Panc1 (cell line): ENCODE measurements around the gene LYST. TPM values are rescaled to one million over a fixed set of nuclear protein-coding genes. Genes with fewer than 3 reads are reported as not detected.
"Not testable (repeated sequence)": the region's sequence is repeated elsewhere in the genome, so short reads cannot be mapped to it uniquely, and the experiment has no call there.

Experiments
- ATAC-seq: fragments of 200-7000 bp; cut with Tn5 transposase; 2 replicates; pipeline ENCODE4 v1.9.1; 2020; ENCODE audit warnings: mild to moderate bottlenecking, moderate library complexity
- Bru-seq: library from RNA; stranded (reverse); fragments of 400-500 nt; gene quantifications from one replicate; lab custom pipeline; 2021; lab: Mats Ljungman, UMichigan
- BruChase-seq, 2 experiments: library from RNA; stranded (reverse); fragments of 400-500 nt; gene quantifications; one replicate each; lab custom pipeline; 2021; lab: Mats Ljungman, UMichigan
- BruUV-seq: library from RNA; stranded (reverse); fragments of 400-500 nt; replicated peaks from 2 replicates; lab custom pipeline; 2021; lab: Mats Ljungman, UMichigan
- CTCF ChIA-PET: fragments of 300-600 bp; sonication (Branson Sonifier 250); formaldehyde crosslinking; loops from one replicate; lab custom pipeline; 2022; ENCODE audit warnings: antibody characterized with exemption; lab: Charles Lee
- POLR2A ChIA-PET: fragments of 300-600 bp; sonication (Branson Sonifier 250); formaldehyde crosslinking; loops from one replicate; lab custom pipeline; 2022; ENCODE audit warnings: antibody characterized with exemption; lab: Charles Lee
- DNase-seq: peaks from one replicate; pipeline ENCODE4 v3.0.0-alpha.2; 2010; ENCODE audit warnings: low read depth, low spot score
- H3K27ac ChIP-seq: 2 replicates; pipeline ENCODE4 v1.5.1; 2011; ENCODE audit warnings: mild to moderate bottlenecking, low read length, inconsistent platforms
- H3K27me3 ChIP-seq: fragments of 200-500 bp; sonication (Bioruptor generic); 2 replicates; pipeline ENCODE4 v1.6.0; 2014; ENCODE audit warnings: low read length, inconsistent platforms; ENCODE audit not compliant: control insufficient read depth, insufficient read depth
- H3K36me3 ChIP-seq: fragments of 200-500 bp; sonication (Bioruptor generic); 2 replicates; pipeline ENCODE4 v1.5.1; 2014; ENCODE audit warnings: inconsistent platforms, mild to moderate bottlenecking, low read length, moderate library complexity; ENCODE audit not compliant: control insufficient read depth, insufficient read depth
- H3K4me1 ChIP-seq: 2 replicates; pipeline ENCODE4 v1.5.1; 2011; ENCODE audit warnings: inconsistent platforms, mild to moderate bottlenecking, low read length, moderate library complexity; ENCODE audit not compliant: control insufficient read depth, insufficient read depth
- H3K4me3 ChIP-seq, 2 experiments: 2 replicates each; pipeline ENCODE4 v1.5.1; 2011 to 2012; ENCODE audit warnings: low read depth in 2 of 2, low read length in 2 of 2, mild to moderate bottlenecking in 2 of 2, inconsistent platforms in 1 of 2, moderate library complexity in 1 of 2
- H3K9me3 ChIP-seq: fragments of 200-500 bp; sonication (Bioruptor generic); 2 replicates; pipeline ENCODE4 v1.5.1; 2014; ENCODE audit warnings: low read depth, mild to moderate bottlenecking, inconsistent platforms, low read length, moderate library complexity; ENCODE audit not compliant: control insufficient read depth, insufficient read depth
- CTCF ChIP-seq: fragments of 450-650 bp; IDR thresholded peaks from 2 replicates; pipeline ENCODE4 v1.5.1; 2017; ENCODE audit warnings: mild to moderate bottlenecking
- POLR2AphosphoS5 ChIP-seq: IDR thresholded peaks from 2 replicates; pipeline ENCODE4 v1.6.1; 2012; ENCODE audit warnings: mild to moderate bottlenecking, low read depth, low read length, moderate library complexity
- REST ChIP-seq, 2 experiments: IDR thresholded peaks; 2 replicates each; pipeline ENCODE4 v1.6.1; 2011 to 2012; ENCODE audit warnings: low read depth in 2 of 2, control low read depth in 1 of 2, low read length in 1 of 2, mild to moderate bottlenecking in 1 of 2, moderate library complexity in 1 of 2; ENCODE audit not compliant: insufficient read depth in 1 of 2
- SIN3A ChIP-seq: IDR thresholded peaks from 2 replicates; pipeline ENCODE4 v1.6.1; 2012; ENCODE audit warnings: low read depth, mild to moderate bottlenecking, low read length, moderate library complexity, borderline replicate concordance; ENCODE audit not compliant: insufficient read depth
- TCF7L2 ChIP-seq: IDR thresholded peaks from 2 replicates; pipeline ENCODE4 v1.6.1; 2011; ENCODE audit warnings: mild to moderate bottlenecking, low read depth, low read length, inconsistent platforms
- in situ Hi-C: cut with HindIII; loops from 2 replicates; pipeline ENCODE4 v1.10.0; 2016; ENCODE audit warnings: low sequenced_read_pairs, low pct_unique_long_range_greater_than_20kb
- intact Hi-C: fragments of 100-400 bp; cut with micrococcal nuclease; formaldehyde crosslinking; loops from one replicate; pipeline ENCODE4 v1.10.0; 2022; ENCODE audit not compliant: unreplicated experiment
- long read RNA-seq: library from polyadenylated mRNA; unstranded; transcript quantifications from one replicate; pipeline ENCODE4 v2.0.0, GENCODE V29; 2021; ENCODE audit not compliant: unreplicated experiment
- polyA plus RNA-seq: library from polyadenylated mRNA; unstranded; fragments of >200 nt; gene quantifications from one replicate; pipeline ENCODE4 v1.2.1, GENCODE V29; 2012; ENCODE audit warnings: missing spikeins; ENCODE audit not compliant: insufficient read length
- total RNA-seq: library from RNA; stranded (reverse); gene quantifications from one replicate; pipeline ENCODE4 v1.2.1, GENCODE V29; 2021; ENCODE audit not compliant: unreplicated experiment

The LYST gene
- total RNA-seq (75.2 TPM), Bru-seq, nascent RNA (percentile 95 among the genes with signal in this experiment), BruChase-seq, experiment 1, labeled RNA remaining after a 2-hour chase (percentile 93 among the genes with signal in this experiment), BruChase-seq, experiment 2, labeled RNA remaining after a 6-hour chase (percentile 90 among the genes with signal in this experiment)
- 19.4 TPM for polyA plus RNA-seq
- long read RNA-seq, full-length matches to known transcripts: 7 of 73 reads
- long read RNA-seq, partial matches to known transcripts: 33 of 73 reads
- long read RNA-seq, other reads (novel, unspliced or antisense): 33 of 73 reads

- peak; percentile 69 for ATAC-seq
- no peaks in the 10 kb centered on the region for H3K9me3 ChIP-seq
- BruUV-seq: no TSS peak
- H3K4me3 ChIP-seq: peak within 1 kb of the TSS; percentile 76 to 98
- peak within 1 kb of the TSS; percentile 89 for H3K27ac ChIP-seq
- H3K27me3 ChIP-seq: no peaks in the 10 kb centered on the region
- H3K36me3 ChIP-seq: peaks cover 3% of the 10 kb centered on the region; the same call in 1 of the 2 replicates
- TF ChIP-seq REST (IDR thresholded peaks at IDR 0.05; ENCODE audit: insufficient read depth in 1 of 2, low read depth in 2 of 2, low read length in 1 of 2) (0 out of 4 replicates have a peak, but pooled peaks of 1 of the 2 experiments have one; percentile 13), TCF7L2 (0 out of 2 replicates have a peak, but pooled peaks have one; percentile 40), CTCF (peak; percentile 44; the same call in 1 of the 2 replicates), POLR2AphosphoS5 (no peak), SIN3A (peak; percentile 96)
- POLR2A ChIA-PET: interaction anchor here (0.7 to 1.5 kb wide), 5 partner anchors 9 to 58 kb away, joined by 3 to 5 read pairs (median 3); no protein-coding TSS in a partner anchor
- in situ Hi-C loops (no loop called here), intact Hi-C loops (loop anchor here (5.0 kb wide), 2 partner anchors 51 to 106 kb away; no protein-coding TSS in a partner anchor)
- CTCF ChIA-PET: interaction anchor here (0.8 to 2.8 kb wide), 2 partner anchors 24 to 105 kb away, joined by 3 to 16 read pairs; no protein-coding TSS in a partner anchor
- DNase-seq: no peak
- peaks cover 47% of the 10 kb centered on the region for H3K4me1 ChIP-seq
Observed at GRCh38 chr1:235866205-235866912, at the start of gene LYST. LYST (minus strand) TSS chr1:235866906; CDS start chr1:235830417, 36,489 bp downstream.

GRCh38 chr1:235915489-235915888 is 48.8 kb upstream of the LYST start:
- in situ Hi-C loops, H3K4me3 ChIP-seq, H3K36me3 ChIP-seq, CTCF ChIA-PET, ATAC-seq, BruUV-seq, H3K27me3 ChIP-seq, DNase-seq, H3K27ac ChIP-seq, POLR2A ChIA-PET, H3K9me3 ChIP-seq: not testable (repeated sequence)
- peaks cover 81% of the 10 kb centered on the region for H3K4me1 ChIP-seq
- intact Hi-C loops: loop anchor here (5.0 kb wide), 2 partner anchors 33 to 48 kb away; partner anchors contain the start of gene LYST
